GM15510 (cell line): ENCODE data around the gene FASN.

Source experiments
- POLR2A ChIP-seq: IDR thresholded peaks from 3 replicates; pipeline ENCODE4 v1.6.1; 2011; ENCODE audit warnings: borderline replicate concordance; ENCODE audit not compliant: insufficient read length; ENCODE audit errors: extremely low read depth

FASN gene

GRCh38 chr17:82077617-82078358, 20.2 kb downstream of the FASN start:
- TF ChIP-seq POLR2A: no peak

GRCh38 chr17:82076785-82077591, 21.0 kb downstream of the FASN start:
- TF ChIP-seq POLR2A: peak; percentile 20

- no peak for TF ChIP-seq POLR2A
These were observed 21.8 kb downstream of the FASN start for GRCh38 chr17:82076018-82076784.

- no peak for TF ChIP-seq POLR2A
These were observed 24.6 kb downstream of the FASN start for GRCh38 chr17:82073446-82073845.

- TF ChIP-seq POLR2A: no peak
These were observed 25.2 kb downstream of the FASN start for GRCh38 chr17:82072827-82073226.

GRCh38 chr17:82070611-82071010, 27.4 kb downstream of the FASN start:
- TF ChIP-seq POLR2A: no peak

GRCh38 chr17:82065638-82066303, 32.3 kb downstream of the FASN start, which contains the start of gene DUS1L:
DUS1L (minus strand) TSS chr17:82065804; CDS start chr17:82065059, 745 bp downstream.
- TF ChIP-seq POLR2A: peak; percentile 87

- TF ChIP-seq POLR2A: no peak
These were observed 32.8 kb downstream of the FASN start for GRCh38 chr17:82065193-82065637.

- no peak for TF ChIP-seq POLR2A
These were observed 33.4 kb downstream of the FASN start for GRCh38 chr17:82064433-82065192.

GRCh38 chr17:82063424-82064415, 34.3 kb downstream of the FASN start:
- TF ChIP-seq POLR2A: no peak

- no peak for TF ChIP-seq POLR2A
These were observed 35.1 kb downstream of the FASN start for GRCh38 chr17:82062984-82063368.
